LoVo (cell line): ENCODE measurements around the gene MTMR12.
A peak's percentile ranks its signal among the peaks of the same experiment; 100 is the strongest.

Experiments used
- DNase-seq: peaks from one replicate; pipeline ENCODE4 v3.0.0-alpha.2; 2016; ENCODE audit warnings: low spot score

The MTMR12 gene

GRCh38 chr5:32312595-32313332 lies at the start of gene MTMR12:
TSS of gene MTMR12 (minus strand) at chr5:32312939. CDS start at chr5:32312838, 101 bp downstream.
- DNase-seq, result peak; percentile 100

GRCh38 chr5:32362527-32362926 lies 49.8 kb upstream of the MTMR12 start:
- DNase-seq, result no peak

GRCh38 chr5:32360906-32361305 lies 48.2 kb upstream of the MTMR12 start:
- DNase-seq, result no peak

- no peak for DNase-seq
Measured at GRCh38 chr5:32358611-32359010, 45.9 kb upstream of the MTMR12 start.

GRCh38 chr5:32357658-32358057 lies 44.9 kb upstream of the MTMR12 start:
- no peak for DNase-seq

GRCh38 chr5:32355686-32356085 lies 42.9 kb upstream of the MTMR12 start:
- no peak for DNase-seq

- no peak for DNase-seq
Measured at GRCh38 chr5:32353420-32353819, 40.7 kb upstream of the MTMR12 start.

- no peak for DNase-seq
Measured at GRCh38 chr5:32352685-32353084, 39.9 kb upstream of the MTMR12 start.

GRCh38 chr5:32346869-32347268 lies 34.1 kb upstream of the MTMR12 start:
- no peak for DNase-seq

GRCh38 chr5:32343058-32343672 lies 30.4 kb upstream of the MTMR12 start:
- DNase-seq, result no peak

- DNase-seq, result no peak
Measured at GRCh38 chr5:32342656-32343055, 29.9 kb upstream of the MTMR12 start.

GRCh38 chr5:32339878-32340277 lies 27.1 kb upstream of the MTMR12 start:
- no peak for DNase-seq

GRCh38 chr5:32339198-32339597 lies 26.5 kb upstream of the MTMR12 start:
- no peak for DNase-seq

- no peak for DNase-seq
Measured at GRCh38 chr5:32332966-32333365, 20.2 kb upstream of the MTMR12 start.

GRCh38 chr5:32332361-32332760 lies 19.6 kb upstream of the MTMR12 start:
- DNase-seq, result no peak

GRCh38 chr5:32331935-32332274 lies 19.2 kb upstream of the MTMR12 start:
- DNase-seq, result no peak

- peak; percentile 50 for DNase-seq
Measured at GRCh38 chr5:32331217-32331934, 18.6 kb upstream of the MTMR12 start.

GRCh38 chr5:32330126-32330971 lies 17.6 kb upstream of the MTMR12 start:
- no peak for DNase-seq

GRCh38 chr5:32329395-32329834 lies 16.7 kb upstream of the MTMR12 start:
- DNase-seq, result peak; percentile 67

GRCh38 chr5:32326216-32326772 lies 13.6 kb upstream of the MTMR12 start:
- no peak for DNase-seq

- no peak for DNase-seq
Measured at GRCh38 chr5:32325616-32326015, 12.9 kb upstream of the MTMR12 start.

GRCh38 chr5:32325062-32325461 lies 12.3 kb upstream of the MTMR12 start:
- no peak for DNase-seq
